ENCODE data around the gene STK16.
A peak's percentile ranks its signal among the peaks of the same experiment; 100 is the strongest.

Gene STK16

GRCh38 chr2:219291910-219292490 lies 46.7 kb downstream of the STK16 start:
- no peak overlapping the region for H3K9ac ChIP-seq (ENCODE audit: low read length)
- no peaks in the 10 kb centered on the region for H3K9me3 ChIP-seq (ENCODE audit: insufficient read depth, low read length)
- H3K4me3 ChIP-seq (ENCODE audit: low read length): no peak overlapping the region
- no peak overlapping the region for H3K4me2 ChIP-seq (ENCODE audit: low read length)
- no peaks in the 10 kb centered on the region for H3K79me2 ChIP-seq (ENCODE audit: low read length)
- 0 out of 2 replicates have a peak, but pooled peaks cover 4% of the 10 kb centered on the region for H3K27me3 ChIP-seq (ENCODE audit: low read depth, low read length)
- no peak for TF ChIP-seq CTCF (IDR thresholded peaks at IDR 0.05; ENCODE audit: low read depth, low read length)
- TF ChIP-seq EZH2phosphoT487 (IDR thresholded peaks at IDR 0.05; ENCODE audit: low read depth): no peak
- no peak overlapping the region for H2AFZ ChIP-seq (ENCODE audit: low read depth, low read length)
- H3K27ac ChIP-seq (ENCODE audit: low read length): no peak overlapping the region
- no peaks in the 10 kb centered on the region for H4K20me1 ChIP-seq (ENCODE audit: insufficient read depth, low read length)
- H3K36me3 ChIP-seq (replicated peaks; ENCODE audit: low read depth, low read length): no peaks in the 10 kb centered on the region
- H3K4me1 ChIP-seq (ENCODE audit: low read length): peaks cover 6% of the 10 kb centered on the region; the same call in 1 of the 2 replicates

DNA sequence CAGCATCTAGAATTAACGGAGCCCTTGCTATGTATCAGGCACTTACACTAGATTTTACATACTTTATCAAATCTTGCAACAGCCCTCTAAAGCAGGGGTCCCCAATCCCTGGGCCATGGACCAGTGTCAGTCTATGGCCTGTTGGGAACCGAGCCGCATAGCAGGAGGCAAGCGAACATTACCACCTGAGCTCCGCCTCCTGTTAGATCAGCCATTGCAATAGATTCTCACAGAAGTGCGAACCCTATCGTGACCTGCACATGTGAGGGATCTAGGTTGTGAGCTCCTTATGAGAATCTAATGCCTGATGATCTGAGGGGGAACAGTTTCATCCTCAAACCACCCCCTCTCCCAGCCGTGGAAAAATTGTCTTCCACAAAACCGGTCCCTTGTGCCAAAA lies 47.3 kb downstream of the STK16 start:
- no peak overlapping the region for H3K9ac ChIP-seq (ENCODE audit: low read length)
- no peak overlapping the region for H2AFZ ChIP-seq (ENCODE audit: low read depth, low read length)
- TF ChIP-seq EZH2phosphoT487 (IDR thresholded peaks at IDR 0.05; ENCODE audit: low read depth) (no peak), CTCF (IDR thresholded peaks at IDR 0.05; ENCODE audit: low read depth, low read length) (no peak)
- H3K27me3 ChIP-seq (ENCODE audit: low read depth, low read length): 0 out of 2 replicates have a peak, but pooled peaks cover 4% of the 10 kb centered on the region
- no peak overlapping the region for H3K27ac ChIP-seq (ENCODE audit: low read length)
- no peaks in the 10 kb centered on the region for H4K20me1 ChIP-seq (ENCODE audit: insufficient read depth, low read length)
- H3K4me1 ChIP-seq (ENCODE audit: low read length): peaks cover 6% of the 10 kb centered on the region; the same call in 1 of the 2 replicates
- H3K79me2 ChIP-seq (ENCODE audit: low read length): no peaks in the 10 kb centered on the region
- H3K36me3 ChIP-seq (replicated peaks; ENCODE audit: low read depth, low read length): no peaks in the 10 kb centered on the region
- no peaks in the 10 kb centered on the region for H3K9me3 ChIP-seq (ENCODE audit: insufficient read depth, low read length)
- H3K4me2 ChIP-seq (ENCODE audit: low read length): no peak overlapping the region
- no peak overlapping the region for H3K4me3 ChIP-seq (ENCODE audit: low read length)

- H3K27ac ChIP-seq (ENCODE audit: low read length): no peak overlapping the region
- H3K27me3 ChIP-seq (ENCODE audit: low read depth, low read length): 0 out of 2 replicates have a peak, but pooled peaks cover 4% of the 10 kb centered on the region
- no peak overlapping the region for H3K9ac ChIP-seq (ENCODE audit: low read length)
- H4K20me1 ChIP-seq (ENCODE audit: insufficient read depth, low read length): no peaks in the 10 kb centered on the region
- peak overlapping the region; percentile 91 for H3K4me2 ChIP-seq (ENCODE audit: low read length)
- H3K4me3 ChIP-seq (ENCODE audit: low read length): peak overlapping the region; percentile 88
- H3K9me3 ChIP-seq (ENCODE audit: insufficient read depth, low read length): no peaks in the 10 kb centered on the region
- H3K4me1 ChIP-seq (ENCODE audit: low read length): peaks cover 6% of the 10 kb centered on the region
- H3K36me3 ChIP-seq (replicated peaks; ENCODE audit: low read depth, low read length): no peaks in the 10 kb centered on the region
- no peaks in the 10 kb centered on the region for H3K79me2 ChIP-seq (ENCODE audit: low read length)
- TF ChIP-seq EZH2phosphoT487 (IDR thresholded peaks at IDR 0.05; ENCODE audit: low read depth): no peak
- no peak for TF ChIP-seq CTCF (IDR thresholded peaks at IDR 0.05; ENCODE audit: low read depth, low read length)
- H2AFZ ChIP-seq (ENCODE audit: low read depth, low read length): no peak overlapping the region
Observed at GRCh38 chr2:219293736-219294231, 48.5 kb downstream of the STK16 start.

DNA sequence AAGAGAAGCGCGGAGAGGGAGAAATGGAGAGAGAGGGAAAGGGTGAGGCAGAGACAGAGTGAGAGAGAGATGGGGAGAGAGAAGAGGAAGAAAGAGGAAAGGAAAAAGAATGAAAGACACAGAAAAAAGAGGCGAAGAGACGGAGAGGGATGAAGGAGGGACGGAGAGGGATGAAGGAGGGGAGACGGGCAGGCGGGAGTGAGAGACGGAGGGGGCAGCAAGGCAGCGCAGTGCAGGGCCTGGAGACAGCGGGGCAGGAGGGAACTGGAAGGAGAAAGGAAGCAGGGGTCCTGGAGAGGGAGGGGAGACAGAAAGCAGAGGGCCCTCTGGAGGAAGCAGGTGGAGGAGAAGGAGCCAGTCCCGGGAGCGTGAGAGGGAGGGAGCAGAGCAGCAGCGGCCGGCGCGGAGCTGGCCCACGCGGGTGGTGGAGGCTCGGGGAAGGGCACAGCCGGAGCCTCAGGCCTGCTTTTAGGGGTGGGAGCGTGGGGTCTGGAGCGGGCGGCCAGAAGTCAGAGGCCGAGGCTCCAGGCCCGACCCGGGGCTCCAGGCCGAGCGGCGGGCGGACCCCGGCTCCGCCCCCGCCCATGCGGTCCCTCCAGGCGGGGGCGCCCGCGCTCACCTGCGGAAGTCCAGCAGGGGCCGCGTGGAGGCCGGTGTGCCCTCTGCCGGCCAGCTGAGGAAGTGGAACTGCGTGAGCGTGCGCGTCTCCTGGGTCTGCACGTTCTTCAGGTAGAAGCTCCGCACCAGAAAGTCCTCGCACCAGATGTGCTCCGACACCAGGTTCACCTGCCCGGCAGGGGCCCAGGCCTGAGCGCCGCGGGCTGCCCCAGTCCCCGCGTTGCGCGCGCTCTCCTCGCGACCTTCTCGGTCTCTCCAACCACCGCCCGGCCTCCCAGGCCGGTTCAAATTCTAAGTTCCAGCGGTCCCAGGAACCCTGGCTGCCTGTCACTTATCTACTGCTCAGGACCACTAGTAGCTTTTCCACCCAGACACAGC lies 49.4 kb downstream of the STK16 start:
- Histone ChIP-seq H3K27ac (ENCODE audit: low read length) (no peak overlapping the region), H2AFZ (ENCODE audit: low read depth, low read length) (peak overlapping the region; percentile 98), H3K9ac (ENCODE audit: low read length) (peak overlapping the region; percentile 74), H4K20me1 (ENCODE audit: insufficient read depth, low read length) (no peaks in the 10 kb centered on the region), H3K4me2 (ENCODE audit: low read length) (peak overlapping the region; percentile 92), H3K4me3 (ENCODE audit: low read length) (peak overlapping the region; percentile 88), H3K36me3 (replicated peaks; ENCODE audit: low read depth, low read length) (no peaks in the 10 kb centered on the region), H3K27me3 (ENCODE audit: low read depth, low read length) (peaks cover 9% of the 10 kb centered on the region; the same call in 1 of the 2 replicates), H3K4me1 (ENCODE audit: low read length) (peaks cover 10% of the 10 kb centered on the region), H3K79me2 (ENCODE audit: low read length) (no peaks in the 10 kb centered on the region), H3K9me3 (ENCODE audit: insufficient read depth, low read length) (no peaks in the 10 kb centered on the region)
- TF ChIP-seq CTCF (IDR thresholded peaks at IDR 0.05; ENCODE audit: low read depth, low read length) (peak; percentile 82), EZH2phosphoT487 (IDR thresholded peaks at IDR 0.05; ENCODE audit: low read depth) (no peak)
